AG04450 (cell line): Measurements from ENCODE around the gene ECI2. TPM values are rescaled to one million over a fixed set of nuclear protein-coding genes. Genes with fewer than 3 reads are reported as not detected.

Experiments used
- polyA plus RNA-seq: library from polyadenylated mRNA; depleted of rRNA; stranded (reverse); fragments of >200 nt; gene quantifications from 2 replicates; pipeline ENCODE4 v1.2.3, GENCODE V29; 2011; rRNA removed

Gene ECI2
- polyA plus RNA-seq, 1 experiment = 88.4 TPM

Other genes with a start within 250 kb of the ECI2 start
- not detected in 2 replicates for gene FAM217A, start 56.4 kb downstream of the ECI2 start, polyA plus RNA-seq